ENCODE measurements around the gene CFAP43.

DNA sequence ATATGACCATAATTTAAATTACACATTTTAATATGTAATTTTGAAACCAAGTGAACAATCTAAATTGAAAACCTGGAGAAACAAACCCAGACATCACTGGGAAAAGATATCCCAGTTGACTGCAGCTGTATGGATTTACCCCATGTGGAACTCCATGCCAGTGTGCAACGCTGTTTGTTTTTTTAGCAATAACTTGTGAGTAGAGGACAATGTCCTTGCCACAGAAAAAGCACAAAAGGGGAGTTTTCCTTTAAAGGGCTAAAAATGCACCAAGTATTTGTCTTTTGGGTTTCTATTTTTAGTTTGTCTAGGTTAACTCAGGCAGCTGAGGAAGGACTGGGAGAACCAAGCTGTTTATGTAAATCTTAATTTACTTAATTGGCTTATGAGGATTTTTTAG lies 131.4 kb downstream of the CFAP43 start:
- TF ChIP-seq, protein P1, sequence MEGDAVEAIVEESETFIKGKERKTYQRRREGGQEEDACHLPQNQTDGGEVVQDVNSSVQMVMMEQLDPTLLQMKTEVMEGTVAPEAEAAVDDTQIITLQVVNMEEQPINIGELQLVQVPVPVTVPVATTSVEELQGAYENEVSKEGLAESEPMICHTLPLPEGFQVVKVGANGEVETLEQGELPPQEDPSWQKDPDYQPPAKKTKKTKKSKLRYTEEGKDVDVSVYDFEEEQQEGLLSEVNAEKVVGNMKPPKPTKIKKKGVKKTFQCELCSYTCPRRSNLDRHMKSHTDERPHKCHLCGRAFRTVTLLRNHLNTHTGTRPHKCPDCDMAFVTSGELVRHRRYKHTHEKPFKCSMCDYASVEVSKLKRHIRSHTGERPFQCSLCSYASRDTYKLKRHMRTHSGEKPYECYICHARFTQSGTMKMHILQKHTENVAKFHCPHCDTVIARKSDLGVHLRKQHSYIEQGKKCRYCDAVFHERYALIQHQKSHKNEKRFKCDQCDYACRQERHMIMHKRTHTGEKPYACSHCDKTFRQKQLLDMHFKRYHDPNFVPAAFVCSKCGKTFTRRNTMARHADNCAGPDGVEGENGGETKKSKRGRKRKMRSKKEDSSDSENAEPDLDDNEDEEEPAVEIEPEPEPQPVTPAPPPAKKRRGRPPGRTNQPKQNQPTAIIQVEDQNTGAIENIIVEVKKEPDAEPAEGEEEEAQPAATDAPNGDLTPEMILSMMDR (IDR thresholded peaks at IDR 0.05; ENCODE audit: low read length), result no peak
- TF ChIP-seq EZH2 (optimal IDR thresholded peaks at IDR 0.05; ENCODE audit: low read depth, low read length), result no peak

All from MM.1S (cell line).